ENCODE measurements around the gene CCDC197.

The CCDC197 gene

GRCh38 chr14:93997082-93997481, at the start of gene CCDC197:
TSS of gene CCDC197 (plus strand) at chr14:93997301. CDS start at chr14:93998132, 831 bp downstream.
- H3K4me3 ChIP-seq (ENCODE audit: low read length): no peak within 1 kb of the TSS
- no peak for TF ChIP-seq CTCF (conservative IDR thresholded peaks at IDR 0.05; ENCODE audit: low read depth, low read length)
- DNase-seq (ENCODE audit: low read depth): no peak

DNA sequence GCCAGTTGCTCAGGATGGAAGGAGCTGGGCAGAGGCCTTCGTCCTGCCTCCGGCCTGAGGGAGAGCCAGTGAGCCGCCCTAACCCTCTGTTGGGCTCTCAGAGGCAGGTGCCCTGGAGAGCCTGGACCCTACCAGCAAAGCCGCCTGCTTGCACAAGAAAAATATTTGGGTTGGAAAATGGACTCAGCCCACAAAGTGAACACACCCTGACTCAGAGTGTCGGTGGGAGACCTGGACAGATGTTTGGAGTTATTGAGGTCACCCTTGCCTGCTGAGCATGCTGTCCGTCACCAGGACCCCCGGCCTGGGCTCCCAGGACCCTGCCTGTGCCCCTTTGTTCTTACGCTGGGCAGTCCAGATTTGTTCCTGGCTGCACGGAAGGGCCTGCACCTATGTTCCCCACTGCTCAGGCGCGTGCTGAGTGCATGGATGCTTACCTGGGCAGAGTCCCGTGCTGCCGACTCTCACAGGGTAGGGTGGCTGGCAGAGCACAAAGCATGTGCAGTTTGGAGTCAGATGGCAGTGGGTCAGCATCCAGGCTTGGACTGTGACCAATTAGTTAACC, 47.5 kb upstream of the CCDC197 start:
- no peak overlapping the region for H3K4me3 ChIP-seq (ENCODE audit: low read length)
- no peak for TF ChIP-seq CTCF (conservative IDR thresholded peaks at IDR 0.05; ENCODE audit: low read depth, low read length)
- no peak for DNase-seq (ENCODE audit: low read depth)

DNA sequence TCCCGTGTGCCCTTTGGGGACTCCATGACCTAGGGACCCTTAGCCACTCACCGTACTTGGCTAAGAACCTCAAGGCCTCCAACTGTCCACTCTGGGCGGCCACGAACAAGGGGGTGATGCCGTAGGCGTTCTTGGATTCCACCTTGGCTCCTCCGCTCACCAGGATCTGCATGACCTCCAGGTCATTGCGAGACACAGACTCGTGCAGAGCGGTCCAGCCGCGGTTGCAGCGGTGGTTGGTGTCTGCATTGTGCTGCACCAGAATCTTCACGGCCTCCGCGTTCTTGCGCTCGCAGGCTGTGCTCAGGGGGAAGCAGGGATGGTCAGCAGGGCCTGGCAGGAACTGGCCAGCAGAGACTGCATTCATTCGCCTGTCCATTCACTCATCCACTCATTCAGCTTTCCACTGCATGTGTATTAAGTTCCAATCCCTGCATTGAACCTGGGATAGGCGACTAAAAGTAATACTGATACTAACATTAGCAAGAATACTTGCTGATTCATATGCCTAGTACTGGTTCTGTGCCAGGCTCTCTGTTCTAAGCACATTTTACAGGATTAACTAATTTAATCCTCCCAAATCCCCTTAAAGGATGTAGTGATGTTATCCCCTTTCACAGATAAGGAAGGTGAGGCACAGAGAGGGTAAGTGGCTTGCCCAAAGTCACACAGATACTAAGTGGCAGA, 46.0 kb upstream of the CCDC197 start:
- no peak for TF ChIP-seq CTCF (conservative IDR thresholded peaks at IDR 0.05; ENCODE audit: low read depth, low read length)
- H3K4me3 ChIP-seq (ENCODE audit: low read length): no peak overlapping the region
- peak; percentile 64 for DNase-seq (ENCODE audit: low read depth)

DNA sequence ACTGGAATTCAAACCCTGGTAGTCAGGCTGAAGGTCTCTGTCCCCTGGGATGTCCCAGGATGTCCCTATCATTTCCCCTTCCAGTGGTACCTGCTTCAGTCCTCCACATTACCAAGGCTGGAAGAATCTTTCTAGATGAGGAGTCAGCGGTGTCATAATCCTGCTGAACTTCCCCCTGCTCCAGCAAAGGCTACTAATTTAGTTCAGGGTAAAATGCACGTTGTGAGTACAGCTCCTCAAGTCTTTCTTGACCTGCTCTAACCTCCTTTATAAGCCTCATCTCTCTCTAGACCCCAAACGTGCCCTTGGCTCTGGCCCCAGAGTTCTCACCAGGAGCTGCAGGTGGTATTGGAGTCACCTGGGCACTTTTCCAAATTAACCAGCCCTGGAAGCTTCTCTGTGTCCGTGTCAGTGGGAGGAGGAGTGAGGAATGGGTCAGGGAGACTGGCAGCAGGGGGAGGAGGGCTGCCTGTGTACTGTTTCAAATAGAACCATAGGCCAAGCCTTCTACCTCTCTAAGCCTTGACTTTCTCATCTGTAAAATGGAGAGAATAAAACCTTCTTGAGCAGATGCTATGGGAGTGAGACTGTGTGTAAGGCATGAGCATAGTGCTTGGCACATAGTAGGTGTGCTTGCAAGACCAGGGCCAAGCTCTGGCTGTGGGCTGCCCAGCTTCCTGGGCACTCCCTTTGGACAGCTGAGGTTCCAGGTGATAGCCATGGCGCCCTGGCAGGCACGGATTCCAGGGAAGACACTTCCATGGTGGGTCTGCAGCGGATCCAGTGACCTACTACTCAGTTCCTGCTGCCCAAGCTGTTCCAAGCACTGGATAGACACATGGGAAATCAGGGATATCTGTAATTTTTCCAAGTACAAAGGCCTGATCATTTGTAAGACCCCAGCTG, 45.2 kb upstream of the CCDC197 start:
- no peak for TF ChIP-seq CTCF (conservative IDR thresholded peaks at IDR 0.05; ENCODE audit: low read depth, low read length)
- DNase-seq (ENCODE audit: low read depth): no peak
- H3K4me3 ChIP-seq (ENCODE audit: low read length): no peak overlapping the region

DNA sequence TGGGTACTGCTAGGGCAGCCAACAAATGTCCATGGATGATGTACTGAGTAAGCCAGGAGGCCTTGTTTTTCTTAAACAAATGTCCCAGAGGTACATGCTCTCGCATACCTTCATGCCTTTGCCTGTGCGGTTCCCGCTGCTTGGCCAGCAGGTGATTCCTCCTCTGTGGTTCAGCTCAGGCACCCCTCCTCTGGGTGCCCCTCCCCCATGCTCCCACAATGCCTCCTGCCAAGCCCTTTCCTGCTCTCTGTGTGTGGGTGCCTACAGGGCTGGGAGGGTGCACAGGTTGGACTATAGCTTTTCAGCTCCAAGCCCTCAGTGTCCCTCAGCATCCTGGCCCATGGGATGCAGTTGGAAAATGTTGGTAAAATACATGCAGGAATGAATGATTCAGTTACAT, 44.3 kb upstream of the CCDC197 start:
- DNase-seq (ENCODE audit: low read depth): no peak
- no peak overlapping the region for H3K4me3 ChIP-seq (ENCODE audit: low read length)
- no peak for TF ChIP-seq CTCF (conservative IDR thresholded peaks at IDR 0.05; ENCODE audit: low read depth, low read length)

DNA sequence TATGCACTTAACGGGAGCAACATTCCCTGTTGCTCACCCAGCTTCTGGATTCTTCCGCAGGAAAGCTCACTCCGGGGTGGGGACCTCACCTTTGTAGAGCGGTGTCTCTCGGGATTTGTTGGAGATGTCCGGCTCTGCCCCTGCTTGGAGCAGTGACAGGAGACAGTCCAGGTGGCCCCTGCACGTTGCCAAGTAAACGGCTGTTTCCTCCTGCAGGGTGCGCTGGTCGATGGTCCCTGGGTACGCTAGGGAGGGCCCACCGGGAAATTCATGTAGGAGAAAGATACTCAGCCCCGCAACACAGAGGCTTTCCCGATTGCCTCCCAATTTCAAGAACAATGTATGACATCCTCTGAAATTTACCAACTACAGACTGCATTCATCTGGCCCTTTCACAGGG, 43.8 kb upstream of the CCDC197 start:
- H3K4me3 ChIP-seq (ENCODE audit: low read length): no peak overlapping the region
- peak; percentile 12 for TF ChIP-seq CTCF (conservative IDR thresholded peaks at IDR 0.05; ENCODE audit: low read depth, low read length)
- no peak for DNase-seq (ENCODE audit: low read depth)
